Esophagus squamous epithelium (tissue), 5 donors: ENCODE data around the gene RUFY3. TPM values are rescaled to one million over a fixed set of nuclear protein-coding genes. Genes with fewer than 3 reads are reported as not detected.

Experiments
- DNase-seq: peaks from one replicate; lab custom pipeline; 2025; lab: John Stamatoyannopoulos, UW
- H3K27ac ChIP-seq, 4 donors: fragments of 200-600 bp; sonication (generic); one replicate each; pipeline ENCODE4 v1.5.1; 2016 to 2019; ENCODE audit warnings: mild to moderate bottlenecking in 1 of 4
- H3K27me3 ChIP-seq, 4 donors: fragments of 200-600 bp; sonication (generic); 1 replicate in 3 of 4; 2 replicates in 1 of 4; pipeline versions ENCODE4 v1.5.1 to v1.6.0; 2017 to 2021; ENCODE audit warnings: antibody characterized with exemption in 1 of 4
- H3K36me3 ChIP-seq, 3 donors: fragments of 200-600 bp; sonication (generic); one replicate each; pipeline ENCODE4 v1.5.1; 2016 to 2019
- H3K4me1 ChIP-seq, 3 donors: fragments of 200-600 bp; sonication (generic); one replicate each; pipeline ENCODE4 v1.5.1; 2017 to 2019
- H3K4me3 ChIP-seq, 4 donors: fragments of 200-600 bp; sonication (generic); 1 replicate in 3 of 4; 2 replicates in 1 of 4; pipeline ENCODE4 v1.5.1; 2016 to 2019; ENCODE audit warnings: mild to moderate bottlenecking in 2 of 4, moderate library complexity in 1 of 4
- H3K9me3 ChIP-seq, 3 donors: fragments of 200-600 bp; sonication (generic); one replicate each; pipeline ENCODE4 v1.5.1; 2016 to 2019
- CTCF ChIP-seq, 6 experiments: fragments of 450-650 bp in 4 of 6; fragments of 200-600 bp in 2 of 6; sonication (generic) in 2 of 6; IDR thresholded peaks; one replicate each; pipeline ENCODE4 v1.5.1; 2016 to 2019; ENCODE audit warnings: antibody characterized with exemption in 6 of 6, mild to moderate bottlenecking in 4 of 6, moderate library complexity in 4 of 6
- POLR2A ChIP-seq, 4 donors: fragments of 450-650 bp; IDR thresholded peaks; one replicate each; pipeline ENCODE4 v1.6.1; 2017; ENCODE audit warnings: antibody characterized with exemption in 4 of 4, mild to moderate bottlenecking in 4 of 4, moderate library complexity in 3 of 4
- WGBS, 2 donors: methylation state at CpG; one replicate each; pipeline ENCODE4 v1.1.5; 2018; 5-methylcytosine and 5-hydroxymethylcytosine counted together
- intact Hi-C: fragments of 100-400 bp; cut with DNase I; formaldehyde crosslinking; loops from one replicate; pipeline ENCODE4 v1.15.0; 2022
- total RNA-seq, 4 donors: library from RNA; depleted of rRNA; stranded (reverse); fragments of >200 nt; gene quantifications; one replicate each; pipeline ENCODE4 v1.1.0, GENCODE V29; 2016
- donor health status: DM: yes; HTN: yes; CAD: no.

Gene RUFY3
- total RNA-seq, 4 donors from 2014 or later: 30.4 to 63.9 (median 42.4) TPM

- Histone ChIP-seq H3K27ac (no peak overlapping the region), H3K9me3 (no peaks in the 10 kb centered on the region), H3K36me3 (peaks cover 0 to 59% (median 14%) of the 10 kb centered on the region in 3 donors), H3K27me3 (no peaks in the 10 kb centered on the region), H3K4me3 (no peak overlapping the region), H3K4me1 (no peaks in the 10 kb centered on the region)
- DNase-seq: no peak
- intact Hi-C loops: no loop called here
- TF ChIP-seq CTCF (IDR thresholded peaks at IDR 0.05) (no peak), POLR2A (IDR thresholded peaks at IDR 0.05) (no peak)
- 80 to 84% methylated on average over 4 of the region's 5 CpGs for WGBS, 2 donors
Observed at GRCh38 chr4:70818173-70818855, 96.5 kb downstream of the RUFY3 start.

- no peaks in the 10 kb centered on the region for H3K9me3 ChIP-seq
- no peak overlapping the region for H3K4me3 ChIP-seq
- no peak for DNase-seq
- no peak overlapping the region for H3K27ac ChIP-seq
- no peaks in the 10 kb centered on the region for H3K27me3 ChIP-seq
- TF ChIP-seq POLR2A (IDR thresholded peaks at IDR 0.05): no peak
- no peak for TF ChIP-seq CTCF (IDR thresholded peaks at IDR 0.05)
- WGBS, 2 donors: 77 to 88% methylated on average over 3 of the region's 3 CpGs
- intact Hi-C loops: no loop called here
- H3K4me1 ChIP-seq: no peaks in the 10 kb centered on the region
- H3K36me3 ChIP-seq: peaks cover 0 to 65% (median 18%) of the 10 kb centered on the region in 3 donors
Observed at GRCh38 chr4:70818921-70819320, 97.2 kb downstream of the RUFY3 start.

- Histone ChIP-seq H3K27ac (no peak overlapping the region), H3K4me1 (no peaks in the 10 kb centered on the region), H3K27me3 (no peaks in the 10 kb centered on the region), H3K9me3 (no peaks in the 10 kb centered on the region), H3K4me3 (no peak overlapping the region), H3K36me3 (peaks cover 13 to 100% (median 65%) of the 10 kb centered on the region in 3 donors)
- no peak for TF ChIP-seq POLR2A (IDR thresholded peaks at IDR 0.05)
- no peak for TF ChIP-seq CTCF (IDR thresholded peaks at IDR 0.05)
- DNase-seq: no peak
- intact Hi-C loops: no loop called here
- WGBS, 2 donors: 97 to 98% methylated on average over 3 of the region's 3 CpGs
Observed at GRCh38 chr4:70829015-70829414, 107.3 kb downstream of the RUFY3 start.

GRCh38 chr4:70829492-70829891 lies 107.7 kb downstream of the RUFY3 start:
- intact Hi-C loops: no loop called here
- Histone ChIP-seq H3K27ac (no peak overlapping the region), H3K36me3 (peaks cover 8 to 100% (median 60%) of the 10 kb centered on the region in 3 donors), H3K4me3 (no peak overlapping the region), H3K27me3 (no peaks in the 10 kb centered on the region), H3K9me3 (no peaks in the 10 kb centered on the region), H3K4me1 (no peaks in the 10 kb centered on the region)
- no peak for DNase-seq
- TF ChIP-seq POLR2A (IDR thresholded peaks at IDR 0.05) (no peak), CTCF (IDR thresholded peaks at IDR 0.05) (no peak)
- 88 to 100% methylated on average over 1 of the region's 1 CpG for WGBS, 2 donors

GRCh38 chr4:70830054-70830453 lies 108.3 kb downstream of the RUFY3 start:
- Histone ChIP-seq H3K27me3 (no peaks in the 10 kb centered on the region), H3K4me3 (no peak overlapping the region), H3K27ac (no peak overlapping the region), H3K36me3 (peaks cover 7 to 100% (median 55%) of the 10 kb centered on the region in 3 donors), H3K4me1 (no peaks in the 10 kb centered on the region), H3K9me3 (no peaks in the 10 kb centered on the region)
- no peak for DNase-seq
- WGBS, 2 donors: 92 to 95% methylated on average over 9 of the region's 9 CpGs
- TF ChIP-seq CTCF (IDR thresholded peaks at IDR 0.05) (no peak), POLR2A (IDR thresholded peaks at IDR 0.05) (no peak)
- intact Hi-C loops: no loop called here
